ENCODE measurements around the gene MARCHF6.
"Not testable (repeated sequence)": the region's sequence is repeated elsewhere in the genome, so short reads cannot be mapped to it uniquely, and the experiment has no call there.

DNA sequence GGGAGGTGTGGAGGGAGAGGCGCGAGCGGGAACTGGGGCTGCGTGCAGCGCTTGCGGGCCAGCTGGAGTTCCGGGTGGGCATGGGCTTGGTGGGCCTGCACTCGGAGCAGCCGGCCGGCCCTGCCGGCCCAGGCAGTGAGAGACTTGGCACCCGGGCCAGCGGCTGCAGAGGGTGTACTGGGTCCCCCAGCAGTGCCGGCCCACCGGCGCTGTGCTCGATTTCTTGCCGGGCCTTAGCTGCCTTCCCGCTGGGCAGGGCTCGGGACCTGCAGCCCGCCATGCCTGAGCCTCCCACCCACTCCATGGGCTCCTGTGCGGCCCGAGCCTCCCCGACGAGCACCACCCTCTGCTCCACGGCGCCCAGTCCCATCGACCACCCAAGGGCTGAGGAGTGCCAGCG lies 21.7 kb downstream of the MARCHF6 start:
- TF ChIP-seq, protein P1, sequence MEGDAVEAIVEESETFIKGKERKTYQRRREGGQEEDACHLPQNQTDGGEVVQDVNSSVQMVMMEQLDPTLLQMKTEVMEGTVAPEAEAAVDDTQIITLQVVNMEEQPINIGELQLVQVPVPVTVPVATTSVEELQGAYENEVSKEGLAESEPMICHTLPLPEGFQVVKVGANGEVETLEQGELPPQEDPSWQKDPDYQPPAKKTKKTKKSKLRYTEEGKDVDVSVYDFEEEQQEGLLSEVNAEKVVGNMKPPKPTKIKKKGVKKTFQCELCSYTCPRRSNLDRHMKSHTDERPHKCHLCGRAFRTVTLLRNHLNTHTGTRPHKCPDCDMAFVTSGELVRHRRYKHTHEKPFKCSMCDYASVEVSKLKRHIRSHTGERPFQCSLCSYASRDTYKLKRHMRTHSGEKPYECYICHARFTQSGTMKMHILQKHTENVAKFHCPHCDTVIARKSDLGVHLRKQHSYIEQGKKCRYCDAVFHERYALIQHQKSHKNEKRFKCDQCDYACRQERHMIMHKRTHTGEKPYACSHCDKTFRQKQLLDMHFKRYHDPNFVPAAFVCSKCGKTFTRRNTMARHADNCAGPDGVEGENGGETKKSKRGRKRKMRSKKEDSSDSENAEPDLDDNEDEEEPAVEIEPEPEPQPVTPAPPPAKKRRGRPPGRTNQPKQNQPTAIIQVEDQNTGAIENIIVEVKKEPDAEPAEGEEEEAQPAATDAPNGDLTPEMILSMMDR (IDR thresholded peaks at IDR 0.05; ENCODE audit: poor library complexity) = not testable (repeated sequence)
- TF ChIP-seq EZH2 (IDR thresholded peaks at IDR 0.05; ENCODE audit: borderline replicate concordance) = not testable (repeated sequence)

Data from hepatocyte (in vitro differentiated cells).